ENCODE measurements around the gene DNER.

DNER gene

DNA sequence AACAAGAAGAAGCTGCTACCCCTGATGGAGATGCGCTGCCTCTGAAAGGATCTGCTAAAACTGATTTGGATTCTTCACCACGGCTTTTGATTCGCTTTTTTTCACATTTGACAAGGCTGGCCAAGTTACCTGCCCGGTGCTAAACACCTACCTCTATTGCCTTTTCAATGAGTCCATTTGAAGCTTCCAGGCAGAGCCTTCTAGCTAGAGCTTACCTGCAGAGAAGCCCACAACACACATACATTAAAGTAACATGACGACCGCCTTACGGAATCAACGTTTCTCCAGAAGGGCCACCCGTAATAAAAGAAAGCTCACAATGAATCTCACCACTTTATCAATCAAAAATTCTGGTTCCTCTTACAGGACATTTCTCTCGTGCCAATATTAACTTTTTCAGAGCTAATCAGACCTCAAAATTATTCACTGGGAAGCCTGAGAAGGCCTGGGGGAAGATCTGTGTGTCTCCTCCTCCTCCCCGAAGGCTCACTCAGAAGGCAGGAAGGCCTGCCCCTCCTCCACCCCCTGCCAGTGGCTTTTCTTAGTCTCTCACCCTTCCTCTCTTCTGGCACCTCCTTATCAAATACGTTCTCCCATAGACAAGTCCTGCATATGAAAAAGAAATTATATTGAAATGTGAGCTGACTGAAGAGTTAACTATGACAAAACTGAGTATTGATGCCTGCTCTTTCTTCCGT is 171.0 kb downstream of the DNER start:
- no peak overlapping the region for H3K27ac ChIP-seq

DNA sequence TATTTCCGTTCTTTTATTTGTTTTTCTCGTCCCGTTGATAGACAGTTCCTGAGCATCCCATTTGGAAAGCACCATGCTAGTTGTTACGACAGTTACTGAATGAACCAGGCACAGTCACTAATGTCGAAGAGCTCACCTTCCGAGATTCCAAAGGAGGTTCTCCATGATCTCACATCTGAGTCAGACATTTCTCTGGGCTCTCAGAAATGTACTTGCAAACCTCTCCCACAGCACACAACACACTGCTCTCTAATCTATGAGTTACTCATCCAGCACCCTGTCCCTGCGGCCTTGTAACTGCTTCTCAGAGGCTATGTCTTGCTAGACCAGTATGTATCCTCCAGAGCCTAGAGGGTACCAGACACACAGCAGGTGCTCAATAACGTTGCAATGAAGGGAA is 174.7 kb downstream of the DNER start:
- H3K27ac ChIP-seq, result no peak overlapping the region
- TF ChIP-seq, protein P1, sequence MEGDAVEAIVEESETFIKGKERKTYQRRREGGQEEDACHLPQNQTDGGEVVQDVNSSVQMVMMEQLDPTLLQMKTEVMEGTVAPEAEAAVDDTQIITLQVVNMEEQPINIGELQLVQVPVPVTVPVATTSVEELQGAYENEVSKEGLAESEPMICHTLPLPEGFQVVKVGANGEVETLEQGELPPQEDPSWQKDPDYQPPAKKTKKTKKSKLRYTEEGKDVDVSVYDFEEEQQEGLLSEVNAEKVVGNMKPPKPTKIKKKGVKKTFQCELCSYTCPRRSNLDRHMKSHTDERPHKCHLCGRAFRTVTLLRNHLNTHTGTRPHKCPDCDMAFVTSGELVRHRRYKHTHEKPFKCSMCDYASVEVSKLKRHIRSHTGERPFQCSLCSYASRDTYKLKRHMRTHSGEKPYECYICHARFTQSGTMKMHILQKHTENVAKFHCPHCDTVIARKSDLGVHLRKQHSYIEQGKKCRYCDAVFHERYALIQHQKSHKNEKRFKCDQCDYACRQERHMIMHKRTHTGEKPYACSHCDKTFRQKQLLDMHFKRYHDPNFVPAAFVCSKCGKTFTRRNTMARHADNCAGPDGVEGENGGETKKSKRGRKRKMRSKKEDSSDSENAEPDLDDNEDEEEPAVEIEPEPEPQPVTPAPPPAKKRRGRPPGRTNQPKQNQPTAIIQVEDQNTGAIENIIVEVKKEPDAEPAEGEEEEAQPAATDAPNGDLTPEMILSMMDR (conservative IDR thresholded peaks at IDR 0.05; ENCODE audit: low read depth), result no peak
- peak; percentile 13 for DNase-seq (ENCODE audit: low spot score)
- ChIA-PET CTCF (interaction anchor here (0.8 kb wide), 1 partner anchor 294 kb away, joined by 3 read pairs; no protein-coding TSS in a partner anchor), POLR2A (ENCODE audit: low non-redundant PET) (no interaction called here)

More for the DNA sequence above, 171.0 kb downstream of the DNER start:
- CTCF ChIA-PET, result interaction anchor here (0.7 kb wide), 1 partner anchor 22 kb away, joined by 3 read pairs; no protein-coding TSS in a partner anchor
- POLR2A ChIA-PET (ENCODE audit: low non-redundant PET), result no interaction called here
- no peak for DNase-seq (ENCODE audit: low spot score)
- TF ChIP-seq, protein P1 (conservative IDR thresholded peaks at IDR 0.05; ENCODE audit: low read depth), result no peak

DNA sequence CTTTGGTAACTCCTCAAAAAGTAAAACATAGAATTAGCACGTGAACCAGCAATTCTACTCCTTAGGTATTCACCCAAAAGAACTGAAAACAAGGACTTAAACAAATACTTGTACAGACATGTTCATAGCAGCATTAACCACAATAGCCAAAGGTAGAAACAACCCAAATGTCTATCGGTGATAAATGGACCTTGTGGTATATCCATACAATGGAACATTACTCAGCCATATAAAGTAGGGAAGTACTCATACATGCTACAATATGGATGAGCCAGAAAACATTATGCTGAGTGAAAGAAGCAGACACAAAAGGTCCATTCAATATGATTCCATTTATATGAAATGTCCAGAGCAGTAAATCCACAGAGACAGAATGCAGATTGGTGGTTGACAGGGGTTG is 182.8 kb downstream of the DNER start:
- ChIA-PET POLR2A (ENCODE audit: low non-redundant PET) (no interaction called here), CTCF (no interaction called here)
- TF ChIP-seq, protein P1 (conservative IDR thresholded peaks at IDR 0.05; ENCODE audit: low read depth), result no peak
- no peak overlapping the region for H3K27ac ChIP-seq
- no peak for DNase-seq (ENCODE audit: low spot score)

DNA sequence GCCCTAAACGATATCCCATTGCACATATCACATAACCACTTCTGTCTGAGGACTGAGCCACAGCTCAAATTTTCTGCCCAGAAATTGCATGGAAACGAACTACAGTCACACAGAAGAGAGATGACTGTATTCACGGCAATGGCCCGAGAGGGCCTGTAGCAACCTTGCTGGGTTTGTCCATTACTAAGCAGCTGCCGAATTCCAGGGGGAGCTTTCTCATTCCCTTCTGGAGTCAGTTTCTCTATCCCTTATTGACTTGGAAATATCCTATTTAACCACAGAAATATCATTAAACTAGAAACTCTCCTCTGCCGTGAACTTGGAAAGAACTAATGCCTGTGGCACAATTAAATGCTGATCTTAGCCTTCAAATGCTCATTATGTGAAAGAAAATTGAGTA is 183.9 kb downstream of the DNER start:
- CTCF ChIA-PET, result no interaction called here
- POLR2A ChIA-PET (ENCODE audit: low non-redundant PET), result no interaction called here
- H3K27ac ChIP-seq, result no peak overlapping the region
- no peak for DNase-seq (ENCODE audit: low spot score)
- TF ChIP-seq, protein P1 (conservative IDR thresholded peaks at IDR 0.05; ENCODE audit: low read depth), result no peak

DNA sequence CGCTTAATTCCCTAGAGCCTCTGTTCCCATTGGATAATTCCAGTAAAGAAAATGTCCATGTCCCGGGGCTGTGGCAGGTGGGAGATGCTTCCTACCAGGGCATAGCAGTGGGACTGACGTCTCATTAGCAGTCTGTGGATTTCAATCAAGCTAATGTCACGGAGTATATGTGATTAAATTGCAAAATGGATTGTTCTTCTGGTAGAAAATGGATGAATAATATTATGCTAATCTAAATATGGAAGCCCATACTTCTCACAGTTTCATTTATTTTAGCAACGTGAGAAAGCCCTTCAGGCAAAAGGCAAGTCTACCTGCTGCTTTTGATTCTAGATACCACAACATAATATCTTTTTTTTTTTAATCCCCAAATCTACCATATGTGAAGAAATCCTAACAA is 185.5 kb downstream of the DNER start:
- H3K27ac ChIP-seq, result no peak overlapping the region
- TF ChIP-seq, protein P1 (conservative IDR thresholded peaks at IDR 0.05; ENCODE audit: low read depth), result no peak
- DNase-seq (ENCODE audit: low spot score), result no peak
- ChIA-PET POLR2A (ENCODE audit: low non-redundant PET) (no interaction called here), CTCF (interaction anchor here (0.6 kb wide), 1 partner anchor 1277 kb away, joined by 4 read pairs; no protein-coding TSS in a partner anchor)

DNA sequence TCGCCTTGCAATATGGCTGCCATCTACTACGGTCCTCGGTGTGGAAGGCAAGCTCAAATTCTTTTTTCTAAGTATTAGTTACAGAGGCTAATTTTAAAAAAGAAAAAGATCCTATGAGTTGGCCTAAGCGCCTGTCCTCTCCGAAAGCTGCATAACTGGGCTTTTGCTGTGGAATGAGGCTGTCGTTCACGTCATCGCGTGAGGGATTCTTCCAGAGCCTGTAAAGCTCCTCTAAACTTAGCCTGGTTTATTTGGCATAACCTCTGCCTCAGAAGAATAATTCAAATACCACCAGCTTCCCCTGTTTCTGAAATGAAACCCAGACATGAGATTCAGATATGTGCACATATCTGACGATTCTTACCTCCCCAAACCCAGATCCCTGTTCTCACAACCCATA is 187.4 kb downstream of the DNER start:
- POLR2A ChIA-PET (ENCODE audit: low non-redundant PET), result no interaction called here
- CTCF ChIA-PET, result no interaction called here

More for the DNA sequence above, 187.4 kb downstream of the DNER start:
- no peak overlapping the region for H3K27ac ChIP-seq
- DNase-seq (ENCODE audit: low spot score), result no peak
- TF ChIP-seq, protein P1 (conservative IDR thresholded peaks at IDR 0.05; ENCODE audit: low read depth), result no peak

Data from RWPE1 (cell line).